Measurements from ENCODE around the gene RAD51AP1.

The RAD51AP1 gene

GRCh38 chr12:4552191-4552590, 13.5 kb downstream of the RAD51AP1 start:
- DNase-seq, result no peak

- no peak for DNase-seq
Measured at GRCh38 chr12:4553943-4554342, 15.3 kb downstream of the RAD51AP1 start.

GRCh38 chr12:4555804-4556203, 17.1 kb downstream of the RAD51AP1 start:
- DNase-seq, result no peak

- DNase-seq, result no peak
Measured at GRCh38 chr12:4556735-4557530, 18.2 kb downstream of the RAD51AP1 start.

- DNase-seq, result no peak
Measured at GRCh38 chr12:4557586-4557985, 18.9 kb downstream of the RAD51AP1 start.

GRCh38 chr12:4558171-4558570, 19.5 kb downstream of the RAD51AP1 start:
- no peak for DNase-seq

- DNase-seq, result no peak
Measured at GRCh38 chr12:4562034-4562657, 23.5 kb downstream of the RAD51AP1 start, which contains the start of gene DYRK4. DYRK4 (plus strand) TSS chr12:4562208; CDS start chr12:4562246, 38 bp downstream.

- DNase-seq, result no peak
Measured at GRCh38 chr12:4563336-4563735, 24.6 kb downstream of the RAD51AP1 start.

- no peak for DNase-seq
Measured at GRCh38 chr12:4564818-4565217, 26.1 kb downstream of the RAD51AP1 start.

GRCh38 chr12:4566474-4566873, 27.8 kb downstream of the RAD51AP1 start:
- no peak for DNase-seq

- DNase-seq, result no peak
Measured at GRCh38 chr12:4567073-4567881, 28.6 kb downstream of the RAD51AP1 start.

- DNase-seq, result no peak
Measured at GRCh38 chr12:4569261-4569660, 30.6 kb downstream of the RAD51AP1 start.

- DNase-seq, result no peak
Measured at GRCh38 chr12:4572680-4573079, 34.0 kb downstream of the RAD51AP1 start.

GRCh38 chr12:4579305-4580102, 40.8 kb downstream of the RAD51AP1 start:
- DNase-seq, result no peak

- DNase-seq, result no peak
Measured at GRCh38 chr12:4580281-4580688, 41.6 kb downstream of the RAD51AP1 start.

- DNase-seq, result no peak
Measured at GRCh38 chr12:4584281-4584680, 45.6 kb downstream of the RAD51AP1 start.

- DNase-seq, result no peak
Measured at GRCh38 chr12:4584896-4585295, 46.2 kb downstream of the RAD51AP1 start.

- no peak for DNase-seq
Measured at GRCh38 chr12:4586500-4586899, 47.8 kb downstream of the RAD51AP1 start.

- DNase-seq, result no peak
Measured at GRCh38 chr12:4587108-4587507, 48.4 kb downstream of the RAD51AP1 start.

- no peak for DNase-seq
Measured at GRCh38 chr12:4588916-4589315, 50.2 kb downstream of the RAD51AP1 start.

GRCh38 chr12:4589941-4590340, 51.3 kb downstream of the RAD51AP1 start:
- DNase-seq, result no peak

GRCh38 chr12:4591180-4591687, 52.5 kb downstream of the RAD51AP1 start:
- no peak for DNase-seq

Data from activated T-cell treated with anti-CD3 and anti-CD28 coated beads, Interleukin-2, amount 50 U/mL, for 1 hour (primary cell).